MM.1S (cell line): ENCODE measurements around the gene EPHB1.

Experiments used
- EZH2 ChIP-seq: fragments of 300-600 bp; sonication (generic); optimal IDR thresholded peaks from 2 replicates; pipeline ENCODE3; 2017; ENCODE audit warnings: low read depth, mild to moderate bottlenecking, antibody characterized with exemption, low read length, mixed read lengths
- TF ChIP-seq, protein P1 (sequence below): fragments of 300-600 bp; sonication (generic); IDR thresholded peaks from 2 replicates; pipeline ENCODE4 v1.5.1; 2016; ENCODE audit warnings: antibody characterized with exemption, low read length, mixed read lengths

DNA sequence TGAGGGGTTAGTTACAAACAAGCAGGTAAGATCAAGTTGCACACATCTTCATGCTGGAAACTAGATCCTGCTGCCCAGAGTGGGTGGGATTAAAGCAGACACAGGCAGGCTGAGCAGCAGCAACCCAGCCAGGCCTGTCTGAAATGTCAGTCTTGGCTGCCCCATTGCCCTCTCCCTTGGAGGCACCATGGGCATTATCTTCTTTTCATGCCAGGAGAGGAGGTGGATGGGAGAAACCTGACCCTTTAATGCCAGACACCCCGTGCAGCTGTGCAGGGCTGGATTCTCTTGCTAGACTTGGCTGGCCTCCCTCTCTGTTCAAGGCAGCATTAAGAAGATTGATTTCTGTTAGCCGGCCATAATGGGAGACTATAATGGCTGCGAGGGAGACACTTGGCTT is 23.0 kb upstream of the EPHB1 start:
- TF ChIP-seq, protein P1, sequence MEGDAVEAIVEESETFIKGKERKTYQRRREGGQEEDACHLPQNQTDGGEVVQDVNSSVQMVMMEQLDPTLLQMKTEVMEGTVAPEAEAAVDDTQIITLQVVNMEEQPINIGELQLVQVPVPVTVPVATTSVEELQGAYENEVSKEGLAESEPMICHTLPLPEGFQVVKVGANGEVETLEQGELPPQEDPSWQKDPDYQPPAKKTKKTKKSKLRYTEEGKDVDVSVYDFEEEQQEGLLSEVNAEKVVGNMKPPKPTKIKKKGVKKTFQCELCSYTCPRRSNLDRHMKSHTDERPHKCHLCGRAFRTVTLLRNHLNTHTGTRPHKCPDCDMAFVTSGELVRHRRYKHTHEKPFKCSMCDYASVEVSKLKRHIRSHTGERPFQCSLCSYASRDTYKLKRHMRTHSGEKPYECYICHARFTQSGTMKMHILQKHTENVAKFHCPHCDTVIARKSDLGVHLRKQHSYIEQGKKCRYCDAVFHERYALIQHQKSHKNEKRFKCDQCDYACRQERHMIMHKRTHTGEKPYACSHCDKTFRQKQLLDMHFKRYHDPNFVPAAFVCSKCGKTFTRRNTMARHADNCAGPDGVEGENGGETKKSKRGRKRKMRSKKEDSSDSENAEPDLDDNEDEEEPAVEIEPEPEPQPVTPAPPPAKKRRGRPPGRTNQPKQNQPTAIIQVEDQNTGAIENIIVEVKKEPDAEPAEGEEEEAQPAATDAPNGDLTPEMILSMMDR: no peak
- TF ChIP-seq EZH2: no peak
